ENCODE measurements around the gene PRPF6. TPM values are rescaled to one million over a fixed set of nuclear protein-coding genes. Genes with fewer than 3 reads are reported as not detected.
A peak's percentile ranks its signal among the peaks of the same experiment; 100 is the strongest.

The PRPF6 gene
- total and polyA plus RNA-seq, 2 of the 13 experiments (the other 11 are each of a cell fraction or from before 2014, with no cell fraction given), result 63.7 to 101 TPM

- TF ChIP-seq THAP7 (CRISPR knock-in tag; IDR thresholded peaks at IDR 0.05) (peak; percentile 97), ZNF547 (CRISPR knock-in tag; IDR thresholded peaks at IDR 0.05) (peak; percentile 99), DMAP1 (CRISPR knock-in tag; IDR thresholded peaks at IDR 0.05) (peak; percentile 100), IRF2 (CRISPR knock-in tag; IDR thresholded peaks at IDR 0.05) (peak; percentile 98), HOMEZ (CRISPR knock-in tag; IDR thresholded peaks at IDR 0.05; ENCODE audit: low read depth) (no peak; the same call in 1 of the 2 replicates), ZNF513 (CRISPR knock-in tag; conservative IDR thresholded peaks at IDR 0.05) (peak; percentile 98), CHD4 (IDR thresholded peaks at IDR 0.05; ENCODE audit: borderline replicate concordance, low read length) (no peak), ZNF569 (CRISPR knock-in tag; IDR thresholded peaks at IDR 0.05; ENCODE audit: borderline replicate concordance) (peak; percentile 99), ZSCAN31 (CRISPR knock-in tag; IDR thresholded peaks at IDR 0.05; ENCODE audit: low read depth) (peak; percentile 99), GATAD1 (CRISPR knock-in tag; IDR thresholded peaks at IDR 0.05) (peak; percentile 84), FOXO4 (CRISPR knock-in tag; conservative IDR thresholded peaks at IDR 0.05) (peak; percentile 100), AGO1 (IDR thresholded peaks at IDR 0.05; ENCODE audit: low read depth, low read length, poor library complexity, severe bottlenecking) (peak; percentile 99), GRHL1 (CRISPR knock-in tag; conservative IDR thresholded peaks at IDR 0.05) (no peak), SAP130 (CRISPR knock-in tag; IDR thresholded peaks at IDR 0.05; ENCODE audit: low read depth) (peak; percentile 97), KLF11 (CRISPR knock-in tag; IDR thresholded peaks at IDR 0.05) (peak; percentile 86; the same call in 1 of the 2 replicates), ZNF335 (CRISPR knock-in tag; IDR thresholded peaks at IDR 0.05) (peak; percentile 65; the same call in 1 of the 2 replicates), CC2D1A (CRISPR knock-in tag; IDR thresholded peaks at IDR 0.05) (peak; percentile 14; the same call in 1 of the 2 replicates), IRF9 (CRISPR knock-in tag; IDR thresholded peaks at IDR 0.05; ENCODE audit: borderline replicate concordance) (peak; percentile 100)
- TF ChIP-seq, protein P1, sequence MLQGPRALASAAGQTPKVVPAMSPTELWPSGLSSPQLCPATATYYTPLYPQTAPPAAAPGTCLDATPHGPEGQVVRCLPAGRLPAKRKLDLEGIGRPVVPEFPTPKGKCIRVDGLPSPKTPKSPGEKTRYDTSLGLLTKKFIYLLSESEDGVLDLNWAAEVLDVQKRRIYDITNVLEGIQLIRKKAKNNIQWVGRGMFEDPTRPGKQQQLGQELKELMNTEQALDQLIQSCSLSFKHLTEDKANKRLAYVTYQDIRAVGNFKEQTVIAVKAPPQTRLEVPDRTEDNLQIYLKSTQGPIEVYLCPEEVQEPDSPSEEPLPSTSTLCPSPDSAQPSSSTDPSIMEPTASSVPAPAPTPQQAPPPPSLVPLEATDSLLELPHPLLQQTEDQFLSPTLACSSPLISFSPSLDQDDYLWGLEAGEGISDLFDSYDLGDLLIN (CRISPR knock-in tag; IDR thresholded peaks at IDR 0.05; ENCODE audit: borderline replicate concordance), result peak; percentile 91
Observed at GRCh38 chr20:63955827-63956663, 24.9 kb upstream of the PRPF6 start, which contains the start of gene UCKL1 (continued).

All from HepG2 (cell line).